GM12874 (cell line): ENCODE data around the gene PARM1.

Experiments
- TF ChIP-seq, protein P1 (sequence below): IDR thresholded peaks from 2 replicates; pipeline ENCODE4 v1.5.1; 2011; ENCODE audit warnings: low read depth, mild to moderate bottlenecking, control low read depth, low read length, moderate library complexity; ENCODE audit not compliant: insufficient read depth

Gene PARM1

DNA sequence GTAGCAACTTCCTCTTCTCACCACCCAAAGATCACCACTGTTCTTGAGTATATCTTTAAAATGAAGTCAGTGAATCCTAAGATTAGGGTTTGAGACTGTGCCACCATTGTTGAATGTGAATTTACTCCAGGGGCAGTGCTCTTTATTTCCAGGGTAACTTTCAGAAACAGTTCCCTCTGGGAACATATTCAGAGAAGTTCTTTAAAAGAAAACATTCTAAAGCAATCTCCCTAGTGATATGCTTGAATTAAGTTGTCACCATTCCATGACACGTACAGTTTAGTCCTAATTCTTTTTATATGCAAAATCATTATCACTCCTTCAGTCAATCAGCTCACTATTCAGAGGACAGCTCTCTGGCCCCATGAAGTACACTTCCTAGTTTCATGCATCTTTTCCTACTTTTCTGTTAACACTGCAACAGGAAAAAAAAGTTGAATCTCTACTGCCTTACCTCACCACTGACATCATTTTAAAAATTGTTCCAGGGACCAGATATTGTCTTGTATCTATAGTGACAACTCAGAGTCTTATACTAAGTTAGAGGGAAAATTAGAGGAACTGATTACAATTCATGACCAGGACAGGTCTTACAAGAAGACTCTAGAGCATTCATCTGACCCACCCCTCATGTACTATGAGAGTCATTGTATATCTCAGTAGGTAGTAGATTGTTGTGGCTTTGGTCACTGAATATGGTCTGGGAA is 49.8 kb downstream of the PARM1 start:
- TF ChIP-seq, protein P1, sequence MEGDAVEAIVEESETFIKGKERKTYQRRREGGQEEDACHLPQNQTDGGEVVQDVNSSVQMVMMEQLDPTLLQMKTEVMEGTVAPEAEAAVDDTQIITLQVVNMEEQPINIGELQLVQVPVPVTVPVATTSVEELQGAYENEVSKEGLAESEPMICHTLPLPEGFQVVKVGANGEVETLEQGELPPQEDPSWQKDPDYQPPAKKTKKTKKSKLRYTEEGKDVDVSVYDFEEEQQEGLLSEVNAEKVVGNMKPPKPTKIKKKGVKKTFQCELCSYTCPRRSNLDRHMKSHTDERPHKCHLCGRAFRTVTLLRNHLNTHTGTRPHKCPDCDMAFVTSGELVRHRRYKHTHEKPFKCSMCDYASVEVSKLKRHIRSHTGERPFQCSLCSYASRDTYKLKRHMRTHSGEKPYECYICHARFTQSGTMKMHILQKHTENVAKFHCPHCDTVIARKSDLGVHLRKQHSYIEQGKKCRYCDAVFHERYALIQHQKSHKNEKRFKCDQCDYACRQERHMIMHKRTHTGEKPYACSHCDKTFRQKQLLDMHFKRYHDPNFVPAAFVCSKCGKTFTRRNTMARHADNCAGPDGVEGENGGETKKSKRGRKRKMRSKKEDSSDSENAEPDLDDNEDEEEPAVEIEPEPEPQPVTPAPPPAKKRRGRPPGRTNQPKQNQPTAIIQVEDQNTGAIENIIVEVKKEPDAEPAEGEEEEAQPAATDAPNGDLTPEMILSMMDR: no peak

GRCh38 chr4:74983253-74983635 is 50.3 kb downstream of the PARM1 start:
- TF ChIP-seq, protein P1: no peak

GRCh38 chr4:74990276-74990875 is 57.5 kb downstream of the PARM1 start:
- TF ChIP-seq, protein P1: no peak

DNA sequence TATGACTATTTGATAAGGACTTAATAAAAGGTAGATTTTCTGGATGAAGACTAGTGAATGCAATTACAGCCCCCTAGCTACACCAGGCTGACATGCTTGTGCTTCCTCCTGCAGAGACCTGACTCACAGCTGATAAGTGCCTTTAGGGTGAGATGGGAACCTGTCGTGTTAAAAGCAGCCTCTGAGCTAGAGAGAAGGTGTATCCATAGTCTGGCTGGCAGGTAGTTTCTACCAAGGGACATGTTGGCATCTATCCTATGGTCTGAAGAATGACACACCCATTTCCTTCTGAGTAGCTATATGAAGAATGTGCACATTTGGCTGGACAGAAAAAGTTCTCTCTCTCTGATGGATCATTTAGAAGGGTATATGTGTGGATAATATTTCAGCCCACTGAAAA is 64.1 kb downstream of the PARM1 start:
- TF ChIP-seq, protein P1: no peak

DNA sequence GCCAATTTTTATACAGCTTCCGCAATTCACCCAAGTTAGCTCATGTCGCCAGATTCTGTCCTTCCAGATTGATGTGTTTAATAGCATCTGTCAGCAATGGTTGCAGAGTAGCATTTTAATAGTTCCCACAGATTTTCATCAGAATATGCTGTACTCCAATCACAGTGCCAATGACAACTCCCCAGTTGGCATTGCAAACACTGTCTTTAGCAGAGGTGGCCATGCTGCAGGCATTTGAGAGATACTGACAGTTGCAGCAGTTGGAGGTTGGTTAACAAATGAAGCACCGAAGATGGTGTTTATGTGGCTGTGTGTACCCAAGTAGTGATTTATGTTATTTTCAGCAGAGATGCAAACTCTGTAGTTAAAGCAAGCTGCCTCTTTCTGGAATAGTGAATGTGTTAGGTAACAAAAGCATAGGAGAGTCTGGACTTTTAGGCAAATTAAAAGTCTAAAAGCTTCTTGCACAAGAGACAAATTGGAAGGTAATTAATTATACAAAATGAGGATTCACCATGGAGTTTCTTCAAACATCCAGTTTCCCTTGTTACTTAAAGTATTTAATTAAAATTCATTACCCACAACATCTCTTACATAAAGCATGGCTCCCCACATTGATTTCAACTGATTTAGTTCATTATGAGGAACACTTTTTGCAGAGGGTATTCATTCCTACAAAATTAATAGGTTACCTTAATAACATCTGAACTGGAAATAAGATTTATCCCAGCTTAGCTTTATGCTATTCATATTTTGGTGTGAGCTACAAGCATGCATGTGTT is 65.2 kb downstream of the PARM1 start:
- TF ChIP-seq, protein P1: no peak

- TF ChIP-seq, protein P1: no peak
Measured at GRCh38 chr4:74999714-75000309, 66.9 kb downstream of the PARM1 start.

DNA sequence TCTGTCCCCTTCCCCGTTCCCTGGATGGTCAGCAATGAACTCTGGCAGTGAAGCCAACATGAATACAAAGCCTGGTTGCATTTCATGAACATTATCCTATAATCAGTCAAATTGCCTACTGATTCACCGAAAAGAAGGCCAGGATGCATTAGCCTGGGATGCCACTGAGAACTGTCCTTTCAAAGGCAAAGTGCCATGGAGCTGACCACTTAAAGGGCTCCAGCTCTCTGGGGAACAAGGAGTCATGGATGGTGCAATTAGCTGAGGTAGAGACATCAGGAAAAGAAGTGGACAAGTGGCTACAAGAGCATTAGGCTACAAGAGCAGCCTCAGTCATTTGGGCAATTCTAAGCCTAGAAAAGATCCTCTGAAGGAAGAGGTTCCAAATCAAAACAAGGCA is 69.0 kb downstream of the PARM1 start:
- TF ChIP-seq, protein P1: no peak
